NB4 (cell line): ENCODE results near the gene PHF12.
"Not testable (repeated sequence)": the region's sequence is repeated elsewhere in the genome, so short reads cannot be mapped to it uniquely, and the experiment has no call there.

Source experiments
- DNase-seq: peaks from one replicate; pipeline ENCODE4 v3.0.0; 2010; ENCODE audit warnings: low read depth
- H3K4me3 ChIP-seq: one replicate; pipeline ENCODE4 v1.5.1; 2011; ENCODE audit warnings: mild to moderate bottlenecking, low read depth, low read length, moderate library complexity
- CTCF ChIP-seq: IDR thresholded peaks from one replicate; pipeline ENCODE4 v1.5.1; 2012; ENCODE audit warnings: low read depth, low read length
- MAX ChIP-seq: IDR thresholded peaks from 2 replicates; pipeline ENCODE4 v1.6.1; 2011; ENCODE audit warnings: low read depth, low read length
- MYC ChIP-seq: IDR thresholded peaks from 2 replicates; pipeline ENCODE4 v1.6.1; 2011; ENCODE audit warnings: low read depth, low read length
- POLR2A ChIP-seq: IDR thresholded peaks from 2 replicates; pipeline ENCODE4 v1.6.1; 2011; ENCODE audit warnings: mild to moderate bottlenecking; ENCODE audit not compliant: insufficient read length; ENCODE audit errors: extremely low read depth

The PHF12 gene

GRCh38 chr17:28879886-28880571 is 71.3 kb downstream of the PHF12 start:
- H3K4me3 ChIP-seq, result no peak overlapping the region
- DNase-seq, result no peak
- TF ChIP-seq CTCF (no peak), MYC (no peak), POLR2A (no peak), MAX (no peak)

GRCh38 chr17:28878981-28879380 is 72.3 kb downstream of the PHF12 start:
- TF ChIP-seq MYC (no peak), CTCF (no peak), POLR2A (no peak)
- no peak overlapping the region for H3K4me3 ChIP-seq
- DNase-seq, result peak; percentile 31

GRCh38 chr17:28878158-28878910 is 73.0 kb downstream of the PHF12 start:
- DNase-seq, result no peak
- no peak for TF ChIP-seq MAX
- TF ChIP-seq POLR2A, result no peak
- no peak for TF ChIP-seq MYC
- TF ChIP-seq CTCF, result no peak
- H3K4me3 ChIP-seq, result no peak overlapping the region

GRCh38 chr17:28877150-28877711 is 74.1 kb downstream of the PHF12 start:
- DNase-seq, H3K4me3 ChIP-seq: not testable (repeated sequence)

- no peak for DNase-seq
- no peak overlapping the region for H3K4me3 ChIP-seq
- no peak for TF ChIP-seq MAX
- TF ChIP-seq MYC, result no peak
- TF ChIP-seq POLR2A, result no peak
- no peak for TF ChIP-seq CTCF
These were observed 75.3 kb downstream of the PHF12 start for GRCh38 chr17:28875848-28876550.

GRCh38 chr17:28874750-28875149 is 76.6 kb downstream of the PHF12 start:
- H3K4me3 ChIP-seq, result no peak overlapping the region
- no peak for TF ChIP-seq CTCF
- TF ChIP-seq MAX, result no peak
- TF ChIP-seq POLR2A, result no peak
- no peak for TF ChIP-seq MYC
- DNase-seq, result no peak
